GM19351 (cell line): ENCODE data around the gene GABRA5.
"Not testable (repeated sequence)": the region's sequence is repeated elsewhere in the genome, so short reads cannot be mapped to it uniquely, and the experiment has no call there.

ENCODE experiments used
- ATAC-seq: cut with Tn5 transposase; IDR thresholded peaks from one replicate; pipeline ENCODE4 v1.9.1; 2021; ENCODE audit warnings: mild to moderate bottlenecking, moderate library complexity; ENCODE audit not compliant: unreplicated experiment

GABRA5 gene

DNA sequence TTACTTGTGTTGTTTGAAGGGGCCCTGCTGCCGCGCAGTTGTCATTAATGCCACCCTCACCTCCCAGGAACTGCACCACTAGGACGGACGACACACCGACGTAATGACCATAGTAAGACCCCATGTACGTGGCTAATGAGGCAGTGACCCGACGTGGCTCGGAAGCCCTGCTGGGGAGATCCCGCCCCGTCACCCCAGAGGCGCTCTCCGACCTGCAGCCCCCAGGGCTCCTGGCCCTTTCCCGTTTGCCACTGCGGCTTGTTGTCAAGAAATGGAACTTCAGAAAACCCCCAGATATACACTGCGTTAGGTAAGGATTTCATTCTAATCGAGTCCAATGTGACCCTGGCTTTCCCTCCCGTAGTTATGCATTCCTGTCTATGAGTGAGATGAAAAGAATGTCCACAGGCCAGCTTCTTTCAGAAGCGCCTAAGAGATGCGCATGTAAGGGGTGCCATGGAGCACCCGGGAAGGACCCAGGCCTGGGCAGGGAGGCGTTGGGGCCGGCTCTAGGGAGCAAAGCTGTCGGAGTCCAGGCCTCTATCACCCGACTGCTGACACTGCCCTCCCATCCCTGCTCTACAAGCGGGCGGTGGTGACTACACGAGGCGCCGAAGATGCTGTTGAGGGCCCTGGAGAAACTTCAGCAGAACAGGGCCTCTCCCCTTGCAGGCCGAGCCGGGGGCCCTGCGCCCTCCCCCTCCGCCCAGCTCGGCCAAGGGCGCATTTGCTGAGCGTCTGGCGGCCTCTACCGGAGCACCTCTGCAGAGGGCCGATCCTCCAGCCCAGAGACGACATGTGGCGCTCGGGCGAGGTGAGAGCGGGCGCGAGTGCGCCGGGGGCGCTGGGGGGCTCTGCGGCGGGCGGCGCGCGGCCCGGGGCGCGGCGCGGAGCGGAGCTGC lies at the start of gene GABRA5:
TSS of gene GABRA5 (plus strand) at position 765 of the 902 bp plus-strand sequence. CDS start 2,187 bp downstream, outside the sequence.
- no peak for ATAC-seq

DNA sequence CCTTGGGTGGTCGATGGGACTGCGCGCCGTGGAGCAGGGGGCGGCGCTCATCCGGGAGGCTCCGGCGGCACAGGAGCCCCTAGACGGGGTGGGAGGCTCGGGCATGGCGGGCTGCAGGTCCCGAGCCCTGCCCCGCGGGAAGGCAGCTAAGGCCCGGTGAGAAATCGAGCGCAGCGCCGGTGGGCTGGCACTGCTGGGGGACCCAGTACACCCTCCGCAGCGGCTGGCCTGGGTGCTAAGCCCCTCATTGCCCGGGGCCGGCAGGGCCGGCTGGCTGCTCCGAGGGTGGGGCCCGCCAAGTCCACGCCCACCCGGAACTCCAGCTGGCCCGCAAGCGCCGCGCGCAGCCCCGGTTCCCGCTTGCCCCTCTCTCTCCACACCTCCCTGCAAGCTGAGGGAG lies 35.7 kb upstream of the GABRA5 start:
- not testable (repeated sequence) for ATAC-seq

DNA sequence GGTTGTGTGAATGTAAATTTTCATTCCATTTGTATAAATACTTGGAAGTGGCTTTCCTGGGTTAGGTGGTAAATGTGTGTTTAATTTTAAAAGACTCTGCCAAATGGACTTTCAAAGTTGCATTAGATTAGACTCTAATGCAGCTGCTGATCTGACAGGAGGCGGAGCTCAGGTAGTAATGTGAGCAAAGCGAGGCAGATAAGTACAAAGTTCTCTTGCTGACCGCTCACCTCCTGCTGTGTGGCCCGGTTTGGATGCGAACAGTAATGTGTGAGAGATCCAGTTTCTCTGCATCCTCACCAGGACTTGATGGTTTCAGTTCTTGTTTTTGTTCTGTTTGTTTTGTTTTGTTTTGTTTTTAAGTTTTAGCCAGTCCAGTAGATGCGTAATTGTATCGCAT lies 34.9 kb upstream of the GABRA5 start:
- ATAC-seq: no peak

DNA sequence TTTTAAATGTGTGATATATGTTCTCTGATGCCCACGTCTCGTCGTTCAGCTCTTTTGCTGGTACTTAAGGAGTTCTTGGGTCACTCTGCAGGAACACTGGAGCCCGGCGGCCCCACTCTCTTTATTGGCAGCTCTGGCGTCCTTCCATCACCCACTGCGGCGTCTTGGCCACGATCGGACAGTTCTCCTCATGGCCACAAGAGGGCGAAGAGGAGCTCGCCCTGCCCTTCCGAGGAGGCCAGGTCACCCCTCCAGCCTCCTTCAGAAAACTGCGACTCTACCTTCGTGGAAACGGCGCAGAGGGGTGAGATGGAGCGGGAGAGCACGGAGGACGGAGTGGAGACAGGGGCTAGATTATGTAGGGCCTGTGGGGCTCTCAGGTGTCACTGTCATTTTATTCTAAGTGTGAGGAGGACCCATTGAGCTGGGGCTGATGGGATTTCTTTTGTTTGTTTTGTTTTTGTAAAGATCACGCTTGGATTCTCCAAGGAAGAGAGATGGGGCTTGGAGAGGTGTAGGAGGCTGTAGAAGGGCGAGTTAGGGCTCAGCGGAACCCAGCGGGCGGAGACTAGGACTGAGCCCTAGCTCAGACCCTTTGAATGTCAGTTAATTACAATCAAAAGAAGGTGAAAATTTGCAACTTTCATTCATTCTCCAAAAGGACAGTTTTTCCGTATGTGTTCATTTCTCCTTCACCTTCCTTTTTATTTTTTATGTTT lies 28.0 kb upstream of the GABRA5 start:
- no peak for ATAC-seq

DNA sequence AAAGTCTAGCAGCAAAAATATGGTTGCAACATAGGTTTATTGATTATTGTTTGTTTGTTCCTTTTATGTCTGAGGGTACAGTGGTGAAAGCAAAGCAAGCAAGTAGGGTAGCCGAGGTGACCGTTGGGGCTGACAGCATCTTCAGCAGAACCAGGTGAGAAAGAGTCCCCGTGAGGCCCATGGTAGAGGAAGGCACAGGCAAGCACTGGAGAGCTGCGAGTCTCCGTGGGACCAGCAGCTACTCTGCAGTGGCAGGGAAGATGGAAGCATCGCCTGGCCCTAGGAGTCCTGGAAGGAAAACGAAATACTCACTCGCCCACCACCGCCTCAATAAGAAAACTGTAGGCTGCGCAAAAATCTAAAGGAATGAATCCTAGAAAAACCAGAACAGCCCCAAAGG lies 25.3 kb upstream of the GABRA5 start:
- ATAC-seq: no peak

DNA sequence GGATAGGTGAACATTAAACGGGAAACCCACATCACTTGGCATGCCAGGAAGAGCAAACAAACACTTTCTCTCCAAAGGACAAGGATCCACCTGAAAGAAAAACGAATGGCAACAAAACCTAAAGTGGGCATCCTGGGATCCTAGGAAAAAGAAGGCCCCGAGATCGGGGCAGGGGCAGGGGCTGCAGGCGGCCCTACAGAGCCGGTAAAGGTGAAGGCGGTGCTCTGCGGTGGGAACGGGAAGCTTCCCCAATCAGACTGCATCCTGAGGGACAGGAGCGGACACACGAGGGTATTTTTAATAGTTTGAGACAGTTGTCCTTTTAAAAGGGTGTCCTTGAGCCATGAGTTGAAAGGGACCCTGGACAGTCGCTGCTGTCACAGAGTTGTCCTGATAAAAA lies 24.9 kb upstream of the GABRA5 start:
- ATAC-seq: no peak

DNA sequence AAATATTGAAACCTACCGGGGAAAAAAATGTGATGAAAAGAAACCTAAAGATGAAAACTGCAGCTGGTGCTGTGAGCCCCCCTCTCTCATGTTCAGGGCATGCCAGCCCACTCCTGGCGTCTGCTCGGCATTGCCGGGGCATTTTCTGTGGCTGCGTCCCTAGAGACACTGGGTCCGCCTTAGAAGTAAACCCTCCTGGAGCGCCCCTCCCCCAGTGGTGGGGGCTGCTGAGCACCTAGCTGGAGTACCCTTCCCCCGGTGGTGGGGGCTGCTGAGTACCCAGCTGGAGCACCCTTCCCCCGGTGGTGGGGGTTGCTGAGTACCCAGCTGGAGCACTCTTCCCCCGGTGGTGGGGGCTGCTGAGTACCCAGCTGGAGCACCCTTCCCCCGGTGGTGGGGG lies 24.5 kb upstream of the GABRA5 start:
- no peak for ATAC-seq

DNA sequence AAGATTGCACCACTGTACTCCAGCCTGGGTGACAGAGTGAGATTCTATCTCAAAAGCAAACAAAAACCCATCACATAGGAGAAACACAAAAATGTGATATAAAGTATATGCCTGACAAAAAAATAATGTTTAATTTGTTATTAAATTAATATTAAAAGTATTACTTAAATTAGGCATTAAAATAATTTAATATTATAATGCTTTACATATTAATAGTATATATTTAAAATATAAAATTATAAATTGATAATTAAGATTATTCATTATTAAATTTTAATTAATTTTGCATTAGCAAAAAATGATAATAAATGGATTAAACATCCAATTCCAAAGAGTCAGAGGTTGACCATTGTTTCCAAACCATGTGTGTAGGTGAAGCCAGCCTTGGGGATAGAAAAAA lies 22.0 kb upstream of the GABRA5 start:
- ATAC-seq: no peak

DNA sequence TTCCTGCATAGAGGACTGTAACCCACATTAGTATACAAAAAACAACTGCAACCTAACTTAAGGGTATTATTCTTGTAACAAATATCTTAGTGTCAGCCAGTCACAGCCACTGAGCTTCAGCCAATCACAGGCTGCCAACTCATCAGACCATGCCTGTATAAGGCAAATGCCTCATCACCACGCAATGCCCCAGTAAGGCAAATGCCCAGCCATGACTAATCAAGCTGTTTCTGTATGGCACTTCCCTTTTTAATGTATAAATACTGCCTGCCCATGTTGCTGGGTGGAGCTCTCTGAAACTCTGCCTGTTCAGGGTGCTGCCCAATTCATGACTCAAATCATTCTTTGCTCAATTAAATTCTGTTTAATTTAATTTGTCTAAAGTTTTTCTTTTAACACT lies 18.4 kb upstream of the GABRA5 start:
- no peak for ATAC-seq

DNA sequence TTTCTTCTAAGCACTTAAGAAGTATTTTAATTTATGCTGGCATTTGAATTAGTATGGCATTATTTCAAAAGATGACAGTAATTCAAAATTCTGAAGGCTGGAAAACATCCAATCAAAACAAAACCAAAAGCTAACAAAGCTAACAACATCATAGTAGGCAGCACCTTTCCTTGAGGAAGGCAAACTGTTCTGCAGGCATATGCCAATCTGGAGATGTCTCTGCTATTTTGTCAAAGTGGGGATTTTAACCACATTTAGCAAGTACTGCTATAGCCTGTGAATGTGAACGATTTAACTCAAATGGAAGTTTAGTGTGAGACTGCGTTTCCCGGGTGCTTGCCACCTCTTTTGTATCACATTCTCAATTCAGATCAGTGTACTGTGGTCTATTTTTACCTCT lies 16.7 kb upstream of the GABRA5 start:
- no peak for ATAC-seq

DNA sequence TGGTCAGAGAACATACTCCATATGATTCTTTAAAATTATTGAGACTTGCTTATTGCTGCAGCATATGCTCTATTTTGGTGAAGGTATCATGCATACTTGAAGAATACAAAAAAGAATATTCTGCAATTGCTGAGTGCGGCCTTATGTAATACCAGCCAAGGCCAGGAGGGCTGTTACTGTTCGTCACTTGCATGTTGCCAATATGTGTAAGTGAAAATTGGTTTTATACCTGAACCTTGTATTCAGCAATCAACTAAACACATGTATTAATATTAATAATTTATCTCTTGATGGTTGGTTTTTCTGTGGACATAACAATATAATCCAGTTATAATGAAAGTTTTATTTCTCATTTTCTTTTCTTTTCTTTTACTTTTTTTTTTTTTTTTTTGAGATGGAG lies 13.9 kb upstream of the GABRA5 start:
- no peak for ATAC-seq

DNA sequence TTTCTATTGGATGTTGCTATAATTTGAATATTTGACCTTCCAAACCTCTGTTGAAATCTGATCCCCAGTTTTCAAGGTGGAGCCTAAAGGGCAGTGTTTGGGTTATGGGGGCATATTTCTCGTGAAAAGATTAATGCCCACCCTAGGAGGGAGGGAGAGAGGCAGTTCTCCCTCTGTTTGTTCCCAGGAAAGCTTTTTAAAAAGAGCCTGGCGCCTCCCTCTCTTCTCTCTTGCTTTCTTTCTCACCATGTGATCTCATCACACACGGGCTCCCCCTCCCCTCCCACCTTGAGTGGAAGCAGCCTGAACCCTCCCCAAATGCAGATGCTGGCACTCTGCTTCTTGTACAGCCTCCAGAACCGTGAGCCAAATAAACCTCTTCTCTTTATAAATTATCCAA lies 12.4 kb upstream of the GABRA5 start:
- no peak for ATAC-seq

DNA sequence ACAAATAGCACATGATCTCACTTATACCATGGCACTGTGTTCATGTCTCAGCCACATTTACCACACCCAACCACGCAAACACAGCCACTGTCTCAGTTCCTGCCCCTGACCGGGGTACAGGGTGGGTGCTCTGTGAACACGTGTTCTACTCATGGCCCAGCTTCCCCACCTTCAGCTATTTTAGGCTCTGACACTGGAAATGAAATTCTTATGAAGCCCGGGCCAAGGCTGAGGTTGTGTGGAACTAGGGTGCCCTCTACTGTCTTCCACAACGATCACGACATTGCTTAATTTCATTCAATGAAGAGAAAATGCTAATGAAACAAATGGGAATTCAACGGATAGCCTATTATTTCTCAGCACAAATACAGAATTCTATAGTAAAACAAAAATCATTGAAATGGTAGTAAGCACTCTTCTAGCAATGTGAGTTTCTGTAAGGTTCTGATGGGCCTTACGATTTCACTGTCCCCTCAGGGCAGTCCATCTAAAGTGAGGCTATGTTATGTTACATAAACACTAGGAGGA lies 2.1 kb upstream of the GABRA5 start:
- no peak for ATAC-seq

DNA sequence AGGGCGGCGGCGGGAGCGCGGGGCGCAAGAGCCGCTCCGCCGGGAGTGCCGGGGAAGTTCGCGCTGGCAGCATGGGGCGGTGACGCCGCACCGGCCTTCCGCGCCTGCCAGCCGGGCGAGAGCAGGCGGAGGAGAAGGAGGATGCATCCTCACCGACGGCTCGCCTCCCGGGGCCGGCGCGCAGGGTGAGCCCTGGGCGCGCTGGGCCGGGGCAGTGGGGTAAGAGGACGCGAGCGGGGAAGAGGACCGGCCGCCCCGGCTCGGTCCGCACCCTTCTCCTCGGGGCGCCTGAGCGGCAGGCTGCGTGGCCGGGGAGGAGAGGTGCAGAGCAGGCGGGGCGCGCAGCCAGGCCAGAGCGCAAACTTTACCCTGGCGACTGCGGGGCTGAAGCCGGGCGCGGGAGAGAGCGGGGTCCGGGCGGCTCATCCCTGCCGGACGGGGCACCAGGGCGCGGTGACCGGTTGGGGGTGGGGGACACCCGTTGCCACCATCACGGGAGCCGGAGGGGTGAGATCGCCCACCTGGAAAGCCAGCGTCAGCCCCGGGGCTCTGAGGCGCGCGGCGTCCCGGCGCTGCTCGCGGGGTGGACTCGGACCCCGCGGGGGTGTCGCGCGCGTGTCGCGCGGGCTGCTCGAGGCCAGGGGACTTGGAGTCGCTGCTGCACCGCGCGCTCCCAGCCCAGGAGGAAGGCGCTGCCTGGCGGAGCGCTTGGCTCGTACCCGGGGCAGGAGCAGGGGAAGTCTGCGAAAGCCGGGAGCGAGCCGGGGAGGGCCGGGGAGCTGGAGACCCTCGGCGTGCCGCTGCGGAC lies 542 bp downstream of the GABRA5 start:
- no peak for ATAC-seq

DNA sequence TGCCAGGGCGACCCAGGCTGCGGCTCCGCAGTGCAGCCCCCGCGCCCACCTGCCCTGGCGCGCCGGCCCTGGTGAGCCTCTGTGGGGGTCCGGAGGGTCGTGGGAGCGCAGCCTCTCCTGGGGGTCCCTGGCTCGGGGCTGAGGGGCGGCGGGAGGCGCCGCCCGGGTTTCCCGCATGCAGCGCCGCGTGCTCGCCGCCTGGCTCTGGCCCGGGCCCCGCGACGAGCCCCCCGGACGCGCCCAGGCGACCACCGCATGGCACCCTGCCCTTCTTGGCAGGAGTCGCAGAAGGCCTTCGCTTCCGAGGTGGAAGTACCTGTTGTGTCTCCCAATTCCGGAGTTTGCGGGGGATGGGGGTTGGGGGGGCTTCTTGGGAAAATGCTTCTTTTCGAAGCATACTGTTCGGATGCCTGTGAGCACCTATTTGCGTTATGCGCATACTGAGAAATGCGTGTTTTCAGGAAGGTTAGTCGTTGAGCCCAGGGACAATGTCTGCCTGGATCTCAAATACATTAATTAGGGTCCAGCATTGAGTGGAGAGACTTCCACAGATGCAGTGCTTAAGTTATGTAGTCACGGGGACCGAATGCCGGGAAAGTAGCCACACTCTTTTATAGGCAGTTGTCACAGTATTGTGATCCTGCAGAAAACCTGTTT lies 1.3 kb downstream of the GABRA5 start:
- no peak for ATAC-seq

DNA sequence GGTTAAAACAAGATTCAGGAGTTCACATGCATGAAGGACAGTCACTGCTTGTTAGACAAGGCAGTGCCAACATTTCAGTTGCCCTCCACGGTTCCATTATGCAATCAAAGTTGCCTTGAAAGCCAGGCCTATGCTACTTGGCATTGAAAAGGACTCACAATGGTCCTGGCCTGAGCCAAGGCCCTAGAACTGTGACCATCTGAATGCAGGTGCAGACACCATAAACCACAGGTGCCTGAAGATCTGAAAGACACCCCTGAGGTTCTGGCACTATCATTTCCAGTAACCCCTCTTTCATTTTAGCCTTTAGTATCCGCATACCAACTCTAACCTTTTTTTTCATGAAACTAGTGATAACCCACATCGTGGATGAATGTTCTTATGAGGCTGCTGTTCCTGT lies 2.8 kb downstream of the GABRA5 start:
- ATAC-seq: no peak

DNA sequence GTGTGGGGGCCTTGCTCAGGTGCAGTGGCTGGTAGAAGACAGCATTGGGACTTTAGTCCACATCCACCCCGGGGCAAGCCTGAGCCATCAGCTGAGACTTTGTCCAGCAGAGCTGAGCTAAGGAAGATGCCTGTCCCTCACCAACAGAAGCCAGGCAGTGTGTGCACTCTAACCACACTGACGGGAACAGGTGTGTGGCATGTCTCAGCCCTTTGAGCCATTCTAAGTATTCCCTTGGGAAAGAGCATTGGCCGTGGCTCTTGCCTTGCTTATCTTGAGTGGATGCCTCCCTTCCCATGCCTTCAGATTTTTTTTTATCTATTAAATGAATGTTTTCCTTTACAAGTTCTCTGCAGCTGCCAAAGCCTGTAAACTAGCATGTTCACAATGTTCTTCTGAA lies 3.5 kb downstream of the GABRA5 start:
- ATAC-seq: no peak

DNA sequence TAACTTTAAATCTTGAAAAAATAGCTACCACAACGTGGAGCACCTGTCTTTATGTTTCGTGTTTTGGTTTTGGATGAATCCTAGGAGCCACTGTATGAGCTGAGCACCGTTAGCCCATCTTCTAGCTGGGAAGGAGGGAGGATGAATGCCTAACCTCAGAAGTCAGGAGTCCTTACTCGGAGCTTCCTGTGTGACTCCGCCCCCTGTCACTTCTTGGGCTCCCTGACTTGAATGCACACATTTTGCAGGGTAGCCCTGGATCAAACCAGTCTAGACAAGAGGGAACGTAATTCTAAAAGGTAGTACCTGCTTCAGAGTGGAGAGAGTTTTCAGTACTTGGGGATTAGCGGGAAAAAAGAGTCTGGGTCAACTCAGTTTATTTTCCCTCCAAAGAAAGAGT lies 5.3 kb downstream of the GABRA5 start:
- ATAC-seq: no peak

DNA sequence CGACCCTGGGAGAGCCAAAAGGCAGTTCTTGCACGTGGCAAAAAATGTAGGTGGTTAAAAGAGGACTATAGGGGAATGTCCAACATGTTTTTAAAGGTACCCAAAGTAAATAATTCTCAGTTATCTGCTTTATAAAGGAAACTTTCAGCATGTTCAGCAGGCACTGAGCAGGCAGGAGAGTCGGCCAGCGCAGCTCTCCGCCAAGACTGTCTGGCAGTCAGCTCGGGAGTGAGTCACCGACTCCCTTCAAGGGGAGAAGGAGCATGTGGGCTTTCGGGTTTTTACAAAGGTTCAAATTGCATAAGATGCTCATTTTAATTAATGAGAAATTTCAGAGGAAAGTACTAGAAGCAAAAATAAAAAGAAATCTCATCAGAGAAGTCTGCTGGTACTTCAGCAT lies 7.0 kb downstream of the GABRA5 start:
- ATAC-seq: no peak

DNA sequence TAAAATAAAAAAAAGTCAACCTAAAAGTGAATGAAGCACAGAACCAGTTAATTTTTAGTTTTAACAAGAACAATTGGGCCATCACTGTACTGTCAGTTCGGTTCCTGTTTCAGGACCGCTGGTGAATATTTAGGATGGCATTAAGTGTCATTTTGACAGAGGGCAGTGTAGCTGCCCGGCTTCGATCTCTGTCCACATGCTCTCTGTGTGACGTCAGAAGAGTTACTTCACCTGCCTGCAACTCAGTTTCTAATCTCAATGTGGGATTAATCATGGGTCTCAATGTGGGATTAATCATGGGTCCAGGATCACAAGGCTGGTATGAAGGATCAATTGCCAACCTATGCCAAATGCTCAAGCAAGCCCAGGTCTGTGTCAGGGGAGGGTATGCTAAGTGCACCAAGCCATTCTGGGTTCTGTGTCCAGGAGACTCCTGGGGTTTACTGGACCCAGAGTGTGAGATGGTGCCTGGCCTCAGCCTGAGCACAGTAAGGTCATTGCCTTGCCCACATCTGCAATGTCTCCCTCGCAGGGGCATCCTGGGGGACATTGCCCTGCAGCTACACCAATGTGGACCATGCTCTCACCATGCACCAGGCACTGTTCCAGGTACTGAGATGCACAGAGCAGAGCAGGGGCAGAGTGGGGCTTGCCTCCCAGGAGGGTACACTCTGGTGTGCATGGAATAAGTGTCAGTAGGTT lies 8.1 kb downstream of the GABRA5 start:
- ATAC-seq: no peak
